ENCODE results near the gene GALNT12.

Gene GALNT12, protein sequence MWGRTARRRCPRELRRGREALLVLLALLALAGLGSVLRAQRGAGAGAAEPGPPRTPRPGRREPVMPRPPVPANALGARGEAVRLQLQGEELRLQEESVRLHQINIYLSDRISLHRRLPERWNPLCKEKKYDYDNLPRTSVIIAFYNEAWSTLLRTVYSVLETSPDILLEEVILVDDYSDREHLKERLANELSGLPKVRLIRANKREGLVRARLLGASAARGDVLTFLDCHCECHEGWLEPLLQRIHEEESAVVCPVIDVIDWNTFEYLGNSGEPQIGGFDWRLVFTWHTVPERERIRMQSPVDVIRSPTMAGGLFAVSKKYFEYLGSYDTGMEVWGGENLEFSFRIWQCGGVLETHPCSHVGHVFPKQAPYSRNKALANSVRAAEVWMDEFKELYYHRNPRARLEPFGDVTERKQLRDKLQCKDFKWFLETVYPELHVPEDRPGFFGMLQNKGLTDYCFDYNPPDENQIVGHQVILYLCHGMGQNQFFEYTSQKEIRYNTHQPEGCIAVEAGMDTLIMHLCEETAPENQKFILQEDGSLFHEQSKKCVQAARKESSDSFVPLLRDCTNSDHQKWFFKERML

GRCh38 chr9:98807070-98807813, at the start of gene GALNT12:
GALNT12 (plus strand) TSS chr9:98807670; CDS start chr9:98807699, 29 bp downstream.
- DNase-seq (ENCODE audit: low read depth), result no peak

DNA sequence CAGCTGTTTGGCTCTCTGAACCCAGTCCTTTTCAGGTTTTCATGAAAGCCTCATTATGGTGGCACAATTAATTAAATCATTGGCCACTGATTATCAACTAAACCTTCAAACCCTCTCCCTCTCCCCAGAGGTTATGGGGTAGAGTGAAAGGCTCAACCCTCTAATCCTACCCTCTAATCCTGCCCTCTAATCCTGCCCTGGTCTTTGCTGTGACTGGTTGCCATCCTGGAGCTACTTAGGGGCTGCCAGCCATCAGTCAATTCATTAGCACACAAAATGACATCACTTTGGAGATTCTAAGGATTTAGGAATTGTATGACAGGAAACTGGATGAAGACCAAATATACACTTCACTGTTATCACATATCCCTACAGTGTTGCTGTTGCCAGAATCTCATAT, 47.2 kb upstream of the GALNT12 start:
- DNase-seq (ENCODE audit: low read depth), result no peak

- no peak for DNase-seq (ENCODE audit: low read depth)
Observed at GRCh38 chr9:98763986-98764745, 43.3 kb upstream of the GALNT12 start.

DNA sequence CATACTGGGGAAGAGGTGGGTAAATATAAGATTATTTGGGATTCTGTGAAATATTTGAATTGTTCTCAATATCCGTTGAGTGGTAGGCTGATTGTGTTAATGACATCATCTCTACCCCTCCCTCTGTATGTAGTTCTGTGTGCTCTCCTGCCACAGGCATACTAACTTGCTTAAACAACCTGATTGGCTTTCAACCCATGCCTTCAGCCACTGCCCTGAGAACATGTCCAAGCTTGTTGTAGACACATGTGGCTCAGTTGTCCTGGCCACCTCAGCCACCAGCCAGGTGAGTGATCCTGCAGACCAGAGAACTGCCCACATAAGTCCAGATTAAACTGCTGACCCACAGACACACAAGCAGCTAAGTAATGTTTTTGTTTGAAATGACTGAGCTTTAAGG, 42.2 kb upstream of the GALNT12 start:
- no peak for DNase-seq (ENCODE audit: low read depth)

DNA sequence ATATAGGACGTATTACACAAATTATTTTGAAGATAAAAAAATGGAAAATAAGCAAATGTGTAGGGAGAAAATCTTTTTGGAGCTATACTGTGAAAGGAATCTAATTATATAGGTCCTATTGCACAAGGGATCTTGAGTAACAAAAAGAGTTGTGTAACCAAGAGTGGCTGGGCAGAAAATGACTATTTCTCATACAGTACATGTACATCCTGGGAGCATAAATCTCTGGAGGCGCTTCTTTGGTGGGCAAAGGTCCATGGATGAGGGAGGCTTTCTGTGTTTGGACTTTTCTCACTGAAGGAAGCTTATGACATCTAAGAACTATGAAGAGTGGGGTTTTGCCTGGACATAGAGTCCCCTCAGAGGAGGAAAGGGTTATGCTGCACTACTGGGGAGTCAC, 40.9 kb upstream of the GALNT12 start:
- DNase-seq (ENCODE audit: low read depth), result no peak

- no peak for DNase-seq (ENCODE audit: low read depth)
Observed at GRCh38 chr9:98767196-98767595, 40.3 kb upstream of the GALNT12 start.

DNA sequence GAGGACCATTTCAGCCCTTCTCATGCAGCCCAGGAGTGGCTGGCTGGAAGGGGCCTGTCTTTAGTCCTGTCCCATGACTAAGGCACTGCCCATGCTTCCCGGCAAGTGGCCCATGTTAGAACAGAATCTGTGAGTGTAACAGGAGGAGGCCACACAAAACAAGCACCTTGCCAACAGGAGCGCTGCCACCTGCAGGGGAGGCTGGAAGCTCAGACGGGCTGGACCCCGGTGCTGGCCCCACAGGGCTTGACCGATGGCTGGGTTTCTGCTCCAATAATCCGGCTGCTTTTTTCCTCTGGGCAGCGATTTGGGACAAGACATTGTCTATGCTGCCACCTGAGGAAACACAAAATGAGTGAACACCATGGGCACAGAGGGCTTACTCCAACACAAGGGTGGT, 39.6 kb upstream of the GALNT12 start:
- no peak for DNase-seq (ENCODE audit: low read depth)

DNA sequence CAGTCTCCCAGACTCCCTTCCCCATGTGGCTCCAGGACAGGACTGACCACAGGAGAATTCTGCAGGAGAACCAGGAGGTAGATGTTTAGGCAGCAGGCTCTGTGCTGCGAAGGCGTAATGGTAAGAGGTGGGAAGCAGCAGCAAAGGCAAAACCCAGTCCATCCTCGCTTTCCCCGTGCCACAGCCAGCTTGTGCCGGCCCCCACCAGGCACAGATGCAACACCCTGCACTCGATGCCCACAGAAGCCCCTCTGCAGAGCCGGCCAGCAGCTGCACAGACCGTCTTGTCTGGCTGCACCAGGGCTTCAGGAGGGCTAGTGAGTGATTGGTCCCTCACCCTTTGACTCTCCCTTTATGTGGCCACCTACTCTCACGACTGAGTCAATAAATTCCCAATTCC, 39.1 kb upstream of the GALNT12 start:
- no peak for DNase-seq (ENCODE audit: low read depth)

GRCh38 chr9:98770717-98771116, 36.8 kb upstream of the GALNT12 start:
- DNase-seq (ENCODE audit: low read depth), result no peak

GRCh38 chr9:98771209-98771874, 36.1 kb upstream of the GALNT12 start:
- DNase-seq (ENCODE audit: low read depth), result no peak

- no peak for DNase-seq (ENCODE audit: low read depth)
Observed at GRCh38 chr9:98772364-98773155, 34.9 kb upstream of the GALNT12 start.

GRCh38 chr9:98773721-98774120, 33.7 kb upstream of the GALNT12 start:
- no peak for DNase-seq (ENCODE audit: low read depth)

DNA sequence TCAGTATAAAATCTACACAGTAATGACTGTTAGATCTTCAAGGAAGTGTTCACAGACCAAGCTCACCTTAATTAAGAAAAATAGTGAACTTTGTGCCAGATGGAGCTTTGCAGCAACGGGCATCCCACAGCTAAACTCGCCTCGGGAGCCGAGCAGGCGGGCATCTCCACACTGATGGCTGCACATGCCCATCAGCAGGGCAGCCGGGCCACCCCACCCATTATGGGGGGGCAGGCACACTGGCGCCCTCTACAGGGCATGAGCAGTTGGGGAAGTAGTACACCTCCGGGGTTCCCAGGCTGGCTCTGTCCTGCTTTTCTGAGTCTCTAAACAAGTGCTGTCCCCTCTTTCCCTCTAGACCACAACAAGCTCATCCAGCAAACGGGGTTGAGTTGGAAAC, 32.7 kb upstream of the GALNT12 start:
- DNase-seq (ENCODE audit: low read depth), result no peak

- DNase-seq (ENCODE audit: low read depth), result peak; percentile 55
Observed at GRCh38 chr9:98775831-98776441, 31.5 kb upstream of the GALNT12 start.

- DNase-seq (ENCODE audit: low read depth), result no peak
Observed at GRCh38 chr9:98777618-98778017, 29.9 kb upstream of the GALNT12 start.

DNA sequence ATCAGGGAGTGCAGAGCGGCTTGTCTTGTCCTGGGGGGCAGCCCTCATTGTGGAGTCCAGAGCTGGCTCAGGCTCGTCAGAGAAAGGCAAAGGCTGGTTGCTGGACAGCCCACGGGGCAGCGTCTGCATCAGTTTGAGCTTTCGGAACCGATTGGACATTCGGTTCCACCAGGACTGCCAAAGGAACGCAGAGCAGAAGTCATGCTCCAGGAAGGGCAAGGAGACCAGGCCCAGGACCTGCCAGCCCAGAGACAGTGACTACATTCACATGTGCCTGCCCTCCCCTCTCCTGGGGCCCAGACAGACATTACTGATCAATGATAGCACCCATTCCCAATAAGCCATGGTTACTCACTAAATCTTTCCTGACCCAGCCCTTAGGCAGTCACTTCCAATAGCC, 29.2 kb upstream of the GALNT12 start:
- no peak for DNase-seq (ENCODE audit: low read depth)

DNA sequence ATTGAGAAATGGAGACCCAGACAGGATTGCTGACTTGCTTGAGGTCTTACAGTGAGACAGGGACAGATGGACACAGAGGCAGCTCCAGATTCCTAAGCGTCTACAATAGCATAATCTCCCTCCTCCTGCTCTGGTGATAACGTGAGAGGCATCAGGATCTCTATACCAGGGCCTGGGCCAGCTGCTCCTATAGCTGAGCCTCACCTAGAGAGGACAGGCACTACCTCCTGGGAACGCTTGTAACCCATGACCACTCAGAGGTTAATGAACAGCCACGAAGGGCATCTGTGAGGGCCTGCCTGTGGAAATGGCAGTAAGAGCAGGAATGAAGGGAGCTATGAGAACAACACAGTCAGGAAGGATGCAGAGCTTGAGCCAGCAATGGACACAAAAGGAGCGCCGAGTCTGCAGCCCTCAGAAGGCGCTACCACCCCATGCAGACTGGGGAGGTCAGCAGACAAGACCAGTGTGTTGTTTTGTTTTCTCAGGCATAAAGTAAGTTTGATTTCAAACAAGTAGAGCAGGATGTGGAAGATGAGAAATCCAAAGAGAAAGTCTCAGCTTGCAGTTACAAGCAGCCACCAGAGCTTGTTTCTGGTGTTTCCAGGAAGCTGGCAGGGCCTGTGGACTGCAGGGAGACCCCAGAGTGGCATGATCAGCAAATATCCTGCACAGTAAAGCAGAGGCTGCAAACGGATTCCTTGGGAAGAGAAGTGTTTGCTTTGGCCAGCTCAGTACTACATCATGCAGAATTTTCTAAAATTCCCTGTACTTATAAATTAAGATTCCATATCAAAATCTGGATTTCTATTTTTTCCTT, 28.5 kb upstream of the GALNT12 start:
- no peak for DNase-seq (ENCODE audit: low read depth)

GRCh38 chr9:98780059-98780749, 27.3 kb upstream of the GALNT12 start:
- DNase-seq (ENCODE audit: low read depth), result no peak

Data from fibroblast of the conjunctiva (primary cell).